Upper lobe of right lung (tissue), 1 donor: Measurements from ENCODE around the gene RIPPLY2. TPM values are rescaled to one million over a fixed set of nuclear protein-coding genes. Genes with fewer than 3 reads are reported as not detected.

ENCODE experiments used
- ATAC-seq: fragments of 200-7000 bp; cut with Tn5 transposase; one replicate; pipeline ENCODE4 v1.9.1; 2020; ENCODE audit warnings: mild to moderate bottlenecking, moderate library complexity
- DNase-seq: peaks from one replicate; pipeline ENCODE4 v3.0.0-alpha.2; 2020
- H3K27ac ChIP-seq: fragments of 200-600 bp; one replicate; pipeline ENCODE4 v1.8.0; 2022
- H3K27me3 ChIP-seq: fragments of 200-600 bp; one replicate; pipeline ENCODE4 v1.8.0; 2022; ENCODE audit warnings: mild to moderate bottlenecking
- H3K36me3 ChIP-seq: fragments of 200-600 bp; one replicate; pipeline ENCODE4 v1.8.0; 2022
- H3K4me1 ChIP-seq: fragments of 200-600 bp; one replicate; pipeline ENCODE4 v1.8.0; 2022
- H3K4me3 ChIP-seq: fragments of 200-600 bp; one replicate; pipeline ENCODE4 v1.8.0; 2022; ENCODE audit warnings: mild to moderate bottlenecking
- H3K9me3 ChIP-seq: fragments of 200-600 bp; one replicate; pipeline ENCODE4 v1.8.0; 2022
- CTCF ChIP-seq: fragments of 200-600 bp; IDR thresholded peaks from one replicate; pipeline ENCODE4 v1.8.0; 2022; ENCODE audit warnings: antibody characterized with exemption
- intact Hi-C: fragments of 100-400 bp; cut with DNase I; formaldehyde crosslinking; loops from one replicate; pipeline ENCODE4 v1.11.0; 2022
- total RNA-seq: library from RNA; stranded (reverse); fragmentation: NEBNext Ultra II Directional; extraction: Animal tissue kit (Norgen Biotek cat#: 25700); gene quantifications from one replicate; pipeline ENCODE4 v1.2.1, GENCODE V29; 2021
- donor health status: DM: no; HTN: yes; CAD: no; lungs with severe emphysema.

The RIPPLY2 gene
- total RNA-seq, 1 donor from 2014 or later: not detected

GRCh38 chr6:83852528-83853177 is 507 bp upstream of the RIPPLY2 start:
- intact Hi-C loops: no loop called here
- peak overlapping the region; percentile 43 for H3K4me3 ChIP-seq
- no peak for ATAC-seq

GRCh38 chr6:83854001-83854501 is 891 bp downstream of the RIPPLY2 start:
- TF ChIP-seq CTCF: no peak
- peak overlapping the region; percentile 43 for H3K4me3 ChIP-seq
- intact Hi-C loops: no loop called here
- no peak for DNase-seq
- no peak for ATAC-seq
- peaks cover 58% of the 10 kb centered on the region for H3K27me3 ChIP-seq
- H3K9me3 ChIP-seq: no peaks in the 10 kb centered on the region
- peaks cover 16% of the 10 kb centered on the region for H3K4me1 ChIP-seq
- no peak overlapping the region for H3K27ac ChIP-seq
- no peaks in the 10 kb centered on the region for H3K36me3 ChIP-seq

More at GRCh38 chr6:83852528-83853177, 507 bp upstream of the RIPPLY2 start:
- no peak for TF ChIP-seq CTCF
- Histone ChIP-seq H3K9me3 (no peaks in the 10 kb centered on the region), H3K36me3 (no peaks in the 10 kb centered on the region), H3K27ac (no peak overlapping the region), H3K4me1 (peaks cover 13% of the 10 kb centered on the region), H3K27me3 (peaks cover 58% of the 10 kb centered on the region)
- no peak for DNase-seq

- intact Hi-C loops: no loop called here
- H3K27me3 ChIP-seq: peaks cover 58% of the 10 kb centered on the region
- TF ChIP-seq CTCF: no peak
- peaks cover 17% of the 10 kb centered on the region for H3K4me1 ChIP-seq
- DNase-seq (no peak), ATAC-seq (no peak)
- no peak overlapping the region for H3K27ac ChIP-seq
- no peaks in the 10 kb centered on the region for H3K36me3 ChIP-seq
- no peaks in the 10 kb centered on the region for H3K9me3 ChIP-seq
- no peak overlapping the region for H3K4me3 ChIP-seq
Measured at GRCh38 chr6:83854766-83855165, 1.6 kb downstream of the RIPPLY2 start.

GRCh38 chr6:83859410-83860358 is 6.5 kb downstream of the RIPPLY2 start, which contains the start of gene CYB5R4:
Gene CYB5R4 (plus strand): TSS chr6:83859689. CDS start chr6:83859783, 94 bp downstream.
- Histone ChIP-seq H3K27ac (peak within 1 kb of the TSS; percentile 80), H3K27me3 (peaks cover 12% of the 10 kb centered on the region), H3K4me1 (peaks cover 18% of the 10 kb centered on the region), H3K36me3 (peaks cover 6% of the 10 kb centered on the region), H3K9me3 (no peaks in the 10 kb centered on the region), H3K4me3 (peak within 1 kb of the TSS; percentile 76)
- ATAC-seq (peak; percentile 100), DNase-seq (peak; percentile 97)
- intact Hi-C loops: no loop called here
- peak; percentile 45 for TF ChIP-seq CTCF

GRCh38 chr6:83860359-83860755 is 7.2 kb downstream of the RIPPLY2 start:
- no peaks in the 10 kb centered on the region for H3K9me3 ChIP-seq
- H3K27ac ChIP-seq: peak overlapping the region; percentile 80
- H3K27me3 ChIP-seq: peaks cover 5% of the 10 kb centered on the region
- intact Hi-C loops: no loop called here
- peaks cover 18% of the 10 kb centered on the region for H3K4me1 ChIP-seq
- no peak for TF ChIP-seq CTCF
- peaks cover 12% of the 10 kb centered on the region for H3K36me3 ChIP-seq
- DNase-seq: no peak
- peak overlapping the region; percentile 76 for H3K4me3 ChIP-seq
- ATAC-seq: no peak
